HepG2 (cell line): ENCODE results near the gene IRF3. TPM values are rescaled to one million over a fixed set of nuclear protein-coding genes. Genes with fewer than 3 reads are reported as not detected.

Source experiments
- ARID3A ChIP-seq: IDR thresholded peaks from 2 replicates; pipeline ENCODE4 v1.6.1; 2012; ENCODE audit warnings: low read depth, low read length, improper control_type of control experiment
- FOXO4 ChIP-seq: sonication (generic); formaldehyde crosslinking; conservative IDR thresholded peaks from 2 replicates; pipeline ENCODE4 v1.8.1; 2023; ENCODE audit warnings: missing genetic modification reagents
- HIC2 ChIP-seq: sonication (generic); formaldehyde crosslinking; IDR thresholded peaks from 2 replicates; pipeline ENCODE4 v1.9.0; 2022; ENCODE audit warnings: low read depth, missing genetic modification reagents
- HIVEP1 ChIP-seq: sonication (generic); formaldehyde crosslinking; IDR thresholded peaks from 2 replicates; pipeline ENCODE4 v1.4.0; 2020; ENCODE audit warnings: mild to moderate bottlenecking, missing genetic modification reagents
- HOXA5 ChIP-seq: sonication (generic); formaldehyde crosslinking; IDR thresholded peaks from 2 replicates; pipeline ENCODE4 v1.4.0; 2020; ENCODE audit warnings: missing genetic modification reagents
- KDM5A ChIP-seq: fragments of 200-600 bp; sonication (generic); IDR thresholded peaks from 2 replicates; pipeline ENCODE4 v1.7.0; 2018; ENCODE audit warnings: antibody characterized with exemption, mild to moderate bottlenecking, low read length, borderline replicate concordance
- KMT2B ChIP-seq: IDR thresholded peaks from 2 replicates; pipeline ENCODE4 v1.6.1; 2016; ENCODE audit warnings: missing genetic modification reagents, missing compliant biosample characterization
- MTF1 ChIP-seq: sonication (generic); formaldehyde crosslinking; IDR thresholded peaks from 2 replicates; pipeline ENCODE4 v1.5.0; 2020; ENCODE audit warnings: missing genetic modification reagents
- SETDB1 ChIP-seq: sonication (generic); formaldehyde crosslinking; IDR thresholded peaks from 2 replicates; pipeline ENCODE4 v1.5.1; 2020; ENCODE audit warnings: missing genetic modification reagents, mild to moderate bottlenecking, borderline replicate concordance
- TEAD3 ChIP-seq: optimal IDR thresholded peaks from 2 replicates; pipeline ENCODE3; 2016; ENCODE audit warnings: borderline replicate concordance
- ZBTB37 ChIP-seq: sonication (generic); formaldehyde crosslinking; IDR thresholded peaks from 2 replicates; pipeline ENCODE4 v1.4.0; 2020; ENCODE audit warnings: mild to moderate bottlenecking, missing genetic modification reagents
- ZNF318 ChIP-seq: sonication (generic); formaldehyde crosslinking; IDR thresholded peaks from 2 replicates; pipeline ENCODE4 v1.4.0; 2020; ENCODE audit warnings: mild to moderate bottlenecking, missing genetic modification reagents
- ZNF598 ChIP-seq: sonication (generic); formaldehyde crosslinking; IDR thresholded peaks from 2 replicates; pipeline ENCODE4 v1.5.1; 2020; ENCODE audit warnings: mild to moderate bottlenecking, missing genetic modification reagents, borderline replicate concordance
- ZNF709 ChIP-seq: sonication (generic); formaldehyde crosslinking; IDR thresholded peaks from 2 replicates; pipeline ENCODE4 v1.5.0; 2020; ENCODE audit warnings: mild to moderate bottlenecking, missing genetic modification reagents
- polyA plus RNA-seq, 8 experiments: library from polyadenylated mRNA; depleted of rRNA in 3 of 8; stranded (reverse) in 7 of 8; unstranded in 1 of 8; fragments of >200 nt; fragmentation: Illumina TruSeq in 4 of 8; extraction: Trizol in 4 of 8; gene quantifications; 2 replicates each; pipeline versions ENCODE4 v1.2.1 to v1.2.3, GENCODE V29; 2011 to 2016; ENCODE audit warnings: low read depth in 4 of 8, missing spikeins in 1 of 8, mixed read lengths in 1 of 8; ENCODE audit not compliant: insufficient read depth in 1 of 8
- total RNA-seq, 5 experiments: library from RNA; depleted of rRNA; stranded (reverse); fragments of >200 nt; fragmentation: Illumina TruSeq; extraction: Trizol; gene quantifications; 2 replicates each; pipeline ENCODE4 v1.2.3, GENCODE V29; 2016; ENCODE audit warnings: low read depth in 1 of 5

Gene IRF3
- total and polyA plus RNA-seq, 2 of the 13 experiments (the other 11 are each of a cell fraction or from before 2014, with no cell fraction given) = 61.9 to 65.5 TPM

- TF ChIP-seq HIC2 (no peak), ARID3A (no peak), KMT2B (CRISPR knock-in tag) (no peak), HIVEP1 (CRISPR knock-in tag) (peak; percentile 85), ZNF709 (CRISPR knock-in tag) (peak; percentile 86), TEAD3 (CRISPR knock-in tag) (no peak), MTF1 (CRISPR knock-in tag) (no peak), HOXA5 (peak; percentile 82; the same call in 1 of the 2 replicates), ZNF598 (no peak), SETDB1 (CRISPR knock-in tag) (no peak), FOXO4 (CRISPR knock-in tag) (no peak), KDM5A (peak; percentile 39; the same call in 1 of the 2 replicates), ZBTB37 (CRISPR knock-in tag) (no peak), ZNF318 (no peak)
Observed at GRCh38 chr19:49677231-49677900, 11.7 kb upstream of the IRF3 start, which contains the start of gene PRMT1 (continued).
